ENCODE results near the gene MAGOHB.
"Not testable (repeated sequence)": the region's sequence is repeated elsewhere in the genome, so short reads cannot be mapped to it uniquely, and the experiment has no call there.

DNA sequence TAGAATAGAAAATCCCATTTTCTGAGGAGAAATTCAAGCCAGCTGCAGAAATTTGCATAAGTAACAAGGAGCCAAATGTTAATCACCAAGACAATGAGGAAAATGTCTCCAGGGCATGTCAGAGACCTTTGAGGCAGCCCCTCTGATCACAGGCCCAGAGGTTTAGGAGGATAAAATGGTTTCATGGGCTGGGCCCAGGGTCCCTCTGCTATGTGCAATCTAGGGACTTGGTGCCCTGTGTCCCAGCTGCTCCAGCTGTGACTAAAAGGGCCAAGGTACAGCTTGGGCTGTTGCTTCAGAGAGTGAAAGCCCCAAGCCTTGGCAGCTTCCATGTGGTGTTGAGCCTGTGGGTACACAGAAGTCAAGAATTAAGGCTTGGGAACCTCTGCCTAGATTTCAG, 33.2 kb upstream of the MAGOHB start:
- TF ChIP-seq, protein P1, sequence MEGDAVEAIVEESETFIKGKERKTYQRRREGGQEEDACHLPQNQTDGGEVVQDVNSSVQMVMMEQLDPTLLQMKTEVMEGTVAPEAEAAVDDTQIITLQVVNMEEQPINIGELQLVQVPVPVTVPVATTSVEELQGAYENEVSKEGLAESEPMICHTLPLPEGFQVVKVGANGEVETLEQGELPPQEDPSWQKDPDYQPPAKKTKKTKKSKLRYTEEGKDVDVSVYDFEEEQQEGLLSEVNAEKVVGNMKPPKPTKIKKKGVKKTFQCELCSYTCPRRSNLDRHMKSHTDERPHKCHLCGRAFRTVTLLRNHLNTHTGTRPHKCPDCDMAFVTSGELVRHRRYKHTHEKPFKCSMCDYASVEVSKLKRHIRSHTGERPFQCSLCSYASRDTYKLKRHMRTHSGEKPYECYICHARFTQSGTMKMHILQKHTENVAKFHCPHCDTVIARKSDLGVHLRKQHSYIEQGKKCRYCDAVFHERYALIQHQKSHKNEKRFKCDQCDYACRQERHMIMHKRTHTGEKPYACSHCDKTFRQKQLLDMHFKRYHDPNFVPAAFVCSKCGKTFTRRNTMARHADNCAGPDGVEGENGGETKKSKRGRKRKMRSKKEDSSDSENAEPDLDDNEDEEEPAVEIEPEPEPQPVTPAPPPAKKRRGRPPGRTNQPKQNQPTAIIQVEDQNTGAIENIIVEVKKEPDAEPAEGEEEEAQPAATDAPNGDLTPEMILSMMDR (IDR thresholded peaks at IDR 0.05; ENCODE audit: insufficient read depth, low read length, poor library complexity, severe bottlenecking): not testable (repeated sequence)
- not testable (repeated sequence) for TF ChIP-seq EZH2phosphoT487 (conservative IDR thresholded peaks at IDR 0.05; ENCODE audit: low read length)

All from SU-DHL-6 (cell line).